Neural progenitor cell (in vitro differentiated cells): ENCODE results near the gene UGT1A3. TPM values are rescaled to one million over a fixed set of nuclear protein-coding genes. Genes with fewer than 3 reads are reported as not detected.

Experiments used
- DNase-seq: peaks from one replicate; pipeline ENCODE4 v3.0.0-alpha.2; 2016; ENCODE audit warnings: low spot score
- H2AFZ ChIP-seq: fragments of 200-600 bp; sonication (generic); replicated peaks from 2 replicates; pipeline ENCODE4 v1.6.1; 2016; ENCODE audit warnings: antibody characterized with exemption
- H3F3A ChIP-seq: fragments of 200-600 bp; sonication (generic); 2 replicates; pipeline ENCODE4 v1.6.1; 2016; ENCODE audit warnings: antibody characterized with exemption, low read depth
- H3K27ac ChIP-seq: fragments of 200-600 bp; sonication (generic); 2 replicates; pipeline ENCODE4 v1.5.1; 2016; ENCODE audit warnings: mild to moderate bottlenecking
- H3K27me3 ChIP-seq: fragments of 200-600 bp; sonication (generic); 2 replicates; pipeline ENCODE4 v1.6.1; 2016; ENCODE audit warnings: mild to moderate bottlenecking, moderate library complexity
- H3K36me3 ChIP-seq: fragments of 200-600 bp; sonication (generic); 2 replicates; pipeline ENCODE4 v1.5.1; 2016
- H3K4me1 ChIP-seq: fragments of 200-600 bp; sonication (generic); 2 replicates; pipeline ENCODE4 v1.6.1; 2016; ENCODE audit warnings: mixed run types
- H3K4me2 ChIP-seq: fragments of 200-600 bp; sonication (generic); 2 replicates; pipeline ENCODE4 v1.6.1; 2016
- H3K4me3 ChIP-seq: fragments of 200-600 bp; sonication (generic); 2 replicates; pipeline ENCODE4 v1.5.1; 2016
- H3K79me2 ChIP-seq: fragments of 200-600 bp; sonication (generic); 2 replicates; pipeline ENCODE4 v1.6.1; 2016; ENCODE audit warnings: low read depth
- H3K9ac ChIP-seq: fragments of 200-600 bp; sonication (generic); 2 replicates; pipeline ENCODE4 v1.6.1; 2016
- H3K9me3 ChIP-seq: fragments of 200-600 bp; sonication (generic); 2 replicates; pipeline ENCODE4 v1.5.1; 2016; ENCODE audit warnings: low read depth
- H4K20me1 ChIP-seq: fragments of 200-600 bp; sonication (generic); 2 replicates; pipeline ENCODE4 v1.6.1; 2016; ENCODE audit warnings: low read depth
- H3K27ac Mint-ChIP-seq: 3 replicates; pipeline ENCODE4 v1.8.0; 2021; ENCODE audit warnings: mixed read lengths
- H3K27me3 Mint-ChIP-seq: 2 replicates; pipeline ENCODE4 v1.8.0; 2022; ENCODE audit warnings: low read depth, mild to moderate bottlenecking, inconsistent platforms, moderate library complexity, mixed read lengths; ENCODE audit not compliant: insufficient read depth
- H3K36me3 Mint-ChIP-seq: 3 replicates; pipeline ENCODE4 v1.8.0; 2021; ENCODE audit warnings: mixed read lengths
- H3K4me1 Mint-ChIP-seq: 3 replicates; pipeline ENCODE4 v1.8.0; 2021; ENCODE audit warnings: mixed read lengths
- H3K4me3 Mint-ChIP-seq: 3 replicates; pipeline ENCODE4 v1.8.0; 2021; ENCODE audit warnings: mild to moderate bottlenecking, moderate library complexity, mixed read lengths
- H3K9me3 Mint-ChIP-seq: 3 replicates; pipeline ENCODE4 v1.8.0; 2020; ENCODE audit warnings: mixed read lengths
- CTCF ChIP-seq: fragments of 200-600 bp; sonication (generic); IDR thresholded peaks from 2 replicates; pipeline ENCODE4 v1.5.1; 2017; ENCODE audit warnings: antibody characterized with exemption, mild to moderate bottlenecking
- EZH2 ChIP-seq: fragments of 200-600 bp; sonication (generic); IDR thresholded peaks from 2 replicates; pipeline ENCODE4 v1.6.1; 2017; ENCODE audit warnings: antibody characterized with exemption, mild to moderate bottlenecking, moderate library complexity
- EZH2phosphoT487 ChIP-seq: fragments of 200-600 bp; sonication (generic); IDR thresholded peaks from 2 replicates; pipeline ENCODE4 v1.6.1; 2017; ENCODE audit warnings: antibody characterized with exemption
- total RNA-seq: library from RNA; depleted of rRNA; stranded (reverse); fragments of >200 nt; gene quantifications from 2 replicates; pipeline ENCODE4 v1.2.3, GENCODE V29; 2015; ENCODE audit warnings: low replicate concordance

UGT1A3 gene
- total RNA-seq, 1 donor from 2014 or later: not detected

- Histone ChIP-seq H3K4me1 (peaks cover 18% of the 10 kb centered on the region), H3K27ac (no peak overlapping the region), H3F3A (peaks cover 15% of the 10 kb centered on the region), H3K4me3 (no peak overlapping the region), H3K4me2 (no peak overlapping the region), H4K20me1 (no peaks in the 10 kb centered on the region), H3K9ac (no peak overlapping the region), H2AFZ (no peak overlapping the region), H3K9me3 (no peaks in the 10 kb centered on the region), H3K27me3 (no peaks in the 10 kb centered on the region), H3K79me2 (no peaks in the 10 kb centered on the region), H3K36me3 (no peaks in the 10 kb centered on the region)
- peaks cover 3% of the 10 kb centered on the region for H3K27me3 Mint-ChIP-seq
- H3K9me3 Mint-ChIP-seq: peaks cover 8% of the 10 kb centered on the region
- no peak overlapping the region for H3K4me3 Mint-ChIP-seq
- TF ChIP-seq CTCF (no peak), EZH2phosphoT487 (no peak), EZH2 (no peak)
- no peaks in the 10 kb centered on the region for H3K36me3 Mint-ChIP-seq
- no peak for DNase-seq
- no peak overlapping the region for H3K27ac Mint-ChIP-seq
- peaks cover 17% of the 10 kb centered on the region for H3K4me1 Mint-ChIP-seq
Measured at GRCh38 chr2:233702238-233702637, 26.6 kb upstream of the UGT1A3 start.

- Histone ChIP-seq H3K79me2 (no peaks in the 10 kb centered on the region), H3F3A (no peaks in the 10 kb centered on the region), H3K4me1 (no peaks in the 10 kb centered on the region), H3K9ac (no peak overlapping the region), H3K4me2 (no peak overlapping the region), H3K4me3 (no peak overlapping the region), H4K20me1 (no peaks in the 10 kb centered on the region), H3K27me3 (no peaks in the 10 kb centered on the region), H3K27ac (no peak overlapping the region), H2AFZ (no peak overlapping the region), H3K9me3 (no peaks in the 10 kb centered on the region), H3K36me3 (no peaks in the 10 kb centered on the region)
- TF ChIP-seq EZH2phosphoT487: no peak
- no peak for TF ChIP-seq EZH2
- no peak for TF ChIP-seq CTCF
- Mint-ChIP-seq H3K36me3 (no peaks in the 10 kb centered on the region), H3K9me3 (peaks cover 6% of the 10 kb centered on the region), H3K27me3 (peaks cover 3% of the 10 kb centered on the region), H3K4me3 (no peak overlapping the region), H3K4me1 (no peaks in the 10 kb centered on the region), H3K27ac (no peak overlapping the region)
- DNase-seq: no peak
Measured at GRCh38 chr2:233705911-233706506, 22.8 kb upstream of the UGT1A3 start.

GRCh38 chr2:233706720-233707119 is 22.1 kb upstream of the UGT1A3 start:
- Mint-ChIP-seq H3K27ac (no peak overlapping the region), H3K4me1 (no peaks in the 10 kb centered on the region), H3K27me3 (peaks cover 3% of the 10 kb centered on the region), H3K9me3 (peaks cover 3% of the 10 kb centered on the region), H3K4me3 (no peak overlapping the region), H3K36me3 (no peaks in the 10 kb centered on the region)
- no peak overlapping the region for H3K4me3 ChIP-seq
- no peaks in the 10 kb centered on the region for H3K4me1 ChIP-seq
- no peak for DNase-seq
- H3K4me2 ChIP-seq: no peak overlapping the region
- TF ChIP-seq CTCF (no peak), EZH2 (no peak), EZH2phosphoT487 (no peak)
- no peak overlapping the region for H2AFZ ChIP-seq
- no peaks in the 10 kb centered on the region for H4K20me1 ChIP-seq
- H3K27ac ChIP-seq: no peak overlapping the region
- no peaks in the 10 kb centered on the region for H3F3A ChIP-seq
- H3K9me3 ChIP-seq: no peaks in the 10 kb centered on the region
- H3K79me2 ChIP-seq: no peaks in the 10 kb centered on the region
- no peaks in the 10 kb centered on the region for H3K27me3 ChIP-seq
- no peaks in the 10 kb centered on the region for H3K36me3 ChIP-seq
- H3K9ac ChIP-seq: no peak overlapping the region
